GM10266 (cell line): ENCODE data around the gene GRIK4.
"Not testable (repeated sequence)": the region's sequence is repeated elsewhere in the genome, so short reads cannot be mapped to it uniquely, and the experiment has no call there.

Source experiments
- DNase-seq: peaks from one replicate; pipeline ENCODE4 v3.0.0; 2012; ENCODE audit errors: extremely low spot score
- TF ChIP-seq, protein P1 (sequence below): IDR thresholded peaks from 2 replicates; pipeline ENCODE4 v1.5.1; 2012; ENCODE audit warnings: mild to moderate bottlenecking, low read depth; ENCODE audit not compliant: control insufficient read depth, insufficient read depth; ENCODE audit errors: missing control alignments

The GRIK4 gene

DNA sequence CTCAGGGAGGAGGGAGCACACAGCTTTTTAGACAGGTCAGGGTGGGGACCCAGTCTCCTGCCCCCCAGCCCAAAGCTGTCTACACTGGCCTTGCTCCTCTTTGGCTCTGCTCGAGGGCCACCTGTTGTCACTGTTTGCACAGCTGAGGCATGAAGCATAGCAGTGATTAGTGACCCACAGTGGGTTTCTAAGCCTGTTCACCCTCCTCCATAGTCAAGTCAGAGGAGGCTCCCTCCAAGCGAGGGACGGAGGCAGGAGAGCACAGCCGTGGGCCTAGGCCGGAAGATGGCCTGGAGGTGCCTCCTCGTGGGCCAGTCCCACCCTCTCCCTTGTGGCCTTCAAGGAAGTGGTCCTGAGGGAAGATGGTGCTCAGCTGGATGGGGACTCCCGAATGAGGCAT, 241.1 kb downstream of the GRIK4 start:
- no peak for DNase-seq
- TF ChIP-seq, protein P1, sequence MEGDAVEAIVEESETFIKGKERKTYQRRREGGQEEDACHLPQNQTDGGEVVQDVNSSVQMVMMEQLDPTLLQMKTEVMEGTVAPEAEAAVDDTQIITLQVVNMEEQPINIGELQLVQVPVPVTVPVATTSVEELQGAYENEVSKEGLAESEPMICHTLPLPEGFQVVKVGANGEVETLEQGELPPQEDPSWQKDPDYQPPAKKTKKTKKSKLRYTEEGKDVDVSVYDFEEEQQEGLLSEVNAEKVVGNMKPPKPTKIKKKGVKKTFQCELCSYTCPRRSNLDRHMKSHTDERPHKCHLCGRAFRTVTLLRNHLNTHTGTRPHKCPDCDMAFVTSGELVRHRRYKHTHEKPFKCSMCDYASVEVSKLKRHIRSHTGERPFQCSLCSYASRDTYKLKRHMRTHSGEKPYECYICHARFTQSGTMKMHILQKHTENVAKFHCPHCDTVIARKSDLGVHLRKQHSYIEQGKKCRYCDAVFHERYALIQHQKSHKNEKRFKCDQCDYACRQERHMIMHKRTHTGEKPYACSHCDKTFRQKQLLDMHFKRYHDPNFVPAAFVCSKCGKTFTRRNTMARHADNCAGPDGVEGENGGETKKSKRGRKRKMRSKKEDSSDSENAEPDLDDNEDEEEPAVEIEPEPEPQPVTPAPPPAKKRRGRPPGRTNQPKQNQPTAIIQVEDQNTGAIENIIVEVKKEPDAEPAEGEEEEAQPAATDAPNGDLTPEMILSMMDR, result no peak

- TF ChIP-seq, protein P1, result no peak
- DNase-seq, result no peak
Observed at GRCh38 chr11:120756931-120757330, 245.4 kb downstream of the GRIK4 start.

DNA sequence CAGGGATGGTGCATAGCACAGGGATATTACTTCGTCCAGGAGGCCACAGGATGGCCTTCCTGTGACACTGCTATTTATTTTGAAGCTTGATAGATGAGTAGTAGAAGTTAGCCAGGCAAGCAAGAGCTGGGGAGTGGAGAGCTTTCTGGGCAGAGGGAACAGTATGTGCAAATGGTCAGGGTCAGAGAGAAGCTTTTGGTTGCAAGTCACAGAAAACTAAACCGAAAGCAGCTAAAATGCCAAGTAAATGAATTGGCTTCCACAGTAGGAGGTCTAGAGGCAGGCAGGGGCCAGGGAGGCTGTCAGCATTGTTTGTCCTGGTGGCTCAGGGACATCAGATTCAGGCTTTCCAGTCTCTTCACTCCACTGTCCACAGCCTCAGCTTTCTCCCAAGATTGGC, 247.5 kb downstream of the GRIK4 start:
- TF ChIP-seq, protein P1, result no peak

DNA sequence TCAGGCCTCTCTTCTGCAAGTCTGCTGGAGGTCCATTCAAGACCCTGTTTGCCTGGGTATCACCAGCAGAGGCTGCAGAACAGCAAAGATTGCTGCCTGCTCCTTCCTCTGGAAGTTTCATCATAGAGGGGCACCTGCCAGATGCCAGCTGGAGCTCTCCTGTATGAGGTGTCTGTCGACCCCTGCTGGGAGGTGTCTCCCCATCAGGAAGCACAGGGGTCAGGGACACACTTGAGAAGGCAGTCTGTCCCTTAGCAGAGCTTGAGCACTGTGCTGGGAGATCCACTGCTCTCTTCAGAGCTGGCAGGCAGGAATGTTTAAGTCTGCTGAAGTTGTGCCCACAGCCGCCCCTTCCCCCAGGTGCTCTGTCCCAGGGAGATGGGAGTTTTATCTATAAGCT, 254.2 kb downstream of the GRIK4 start:
- not testable (repeated sequence) for DNase-seq

More for the DNA sequence above, 247.5 kb downstream of the GRIK4 start:
- no peak for DNase-seq

DNA sequence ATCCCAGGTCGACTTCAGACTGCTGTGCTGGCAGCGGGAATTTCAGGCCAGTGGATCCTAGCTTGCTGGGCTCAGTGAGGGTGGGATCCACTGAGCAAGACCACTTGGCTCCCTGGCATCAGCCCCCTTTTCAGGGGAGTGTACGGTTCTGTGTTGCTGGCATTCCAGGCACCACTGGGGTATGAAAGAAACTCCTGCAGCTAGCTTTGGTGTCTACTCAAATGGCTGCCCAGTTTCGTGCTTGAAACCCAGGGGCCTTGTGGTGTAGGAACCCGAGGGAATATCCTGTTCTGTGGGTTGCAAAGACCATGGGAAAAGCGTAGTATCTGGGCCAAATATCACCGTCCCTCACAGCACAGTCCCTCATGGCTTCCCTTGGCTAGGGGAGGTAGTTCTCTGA, 254.8 kb downstream of the GRIK4 start:
- TF ChIP-seq, protein P1, result no peak
- no peak for DNase-seq

DNA sequence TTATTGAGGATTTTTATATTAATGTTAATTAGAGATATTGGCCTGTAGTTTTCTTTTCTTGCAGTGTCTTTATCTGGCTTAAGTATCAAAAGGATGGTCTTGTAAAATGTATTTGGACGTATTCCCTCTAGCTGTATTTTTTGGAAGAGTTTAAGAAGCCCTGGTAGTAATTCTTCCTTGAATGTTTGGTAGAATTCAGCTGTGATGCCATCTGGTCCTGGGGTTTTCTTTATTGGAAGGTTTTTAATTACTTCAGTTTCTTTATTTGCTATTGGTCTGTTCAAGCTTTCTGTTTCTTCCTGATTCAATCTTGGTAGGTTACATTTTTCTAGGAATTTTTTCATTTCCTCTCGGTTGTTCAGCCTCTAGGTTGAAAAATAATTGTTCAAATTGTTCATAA, 257.4 kb downstream of the GRIK4 start:
- TF ChIP-seq, protein P1, result no peak
- no peak for DNase-seq

- DNase-seq, result no peak
- TF ChIP-seq, protein P1, result no peak
Observed at GRCh38 chr11:120769906-120770305, 258.4 kb downstream of the GRIK4 start.

- DNase-seq, result no peak
- TF ChIP-seq, protein P1, result no peak
Observed at GRCh38 chr11:120771551-120772060, 260.1 kb downstream of the GRIK4 start.
